ENCODE results near the gene LGALS12. TPM values are rescaled to one million over a fixed set of nuclear protein-coding genes. Genes with fewer than 3 reads are reported as not detected.

Gene LGALS12
- polyA plus RNA-seq, 2 of the 4 experiments (the other 2 are of a cell fraction): not detected

DNA sequence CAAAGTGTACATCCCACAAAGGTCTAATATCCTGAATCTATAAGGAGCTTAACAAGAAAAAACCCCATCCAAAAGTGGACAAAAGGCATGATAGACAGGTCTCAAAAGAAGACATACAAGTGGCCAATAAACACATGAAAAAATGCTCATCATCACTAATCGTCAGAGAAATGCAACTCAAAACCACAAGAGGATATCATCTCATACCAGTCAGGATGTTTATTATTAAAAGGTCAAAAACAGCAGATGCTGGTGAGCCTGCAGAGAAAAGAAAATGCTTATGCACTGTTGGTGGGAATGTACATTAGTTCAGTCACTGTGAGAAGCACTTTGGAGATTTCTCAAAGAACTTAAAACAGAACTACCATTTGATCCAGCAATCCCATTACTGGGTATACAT lies 12.7 kb downstream of the LGALS12 start:
- no peak for TF ChIP-seq NPAS2 (CRISPR knock-in tag; IDR thresholded peaks at IDR 0.05; ENCODE audit: borderline replicate concordance)
- TF ChIP-seq, protein P1, sequence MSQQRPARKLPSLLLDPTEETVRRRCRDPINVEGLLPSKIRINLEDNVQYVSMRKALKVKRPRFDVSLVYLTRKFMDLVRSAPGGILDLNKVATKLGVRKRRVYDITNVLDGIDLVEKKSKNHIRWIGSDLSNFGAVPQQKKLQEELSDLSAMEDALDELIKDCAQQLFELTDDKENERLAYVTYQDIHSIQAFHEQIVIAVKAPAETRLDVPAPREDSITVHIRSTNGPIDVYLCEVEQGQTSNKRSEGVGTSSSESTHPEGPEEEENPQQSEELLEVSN (IDR thresholded peaks at IDR 0.05; ENCODE audit: borderline replicate concordance, low read depth): no peak
- TF ChIP-seq RNF2 (IDR thresholded peaks at IDR 0.05; ENCODE audit: borderline replicate concordance, low read depth): no peak
- TF ChIP-seq RARB (CRISPR knock-in tag; IDR thresholded peaks at IDR 0.05): no peak
- no peak for TF ChIP-seq CHD2 (IDR thresholded peaks at IDR 0.05; ENCODE audit: low read length, partially characterized antibody)
- no peak for TF ChIP-seq MAZ (IDR thresholded peaks at IDR 0.05; ENCODE audit: borderline replicate concordance, low read depth, low read length)
- no peak for TF ChIP-seq NFE2L2 (conservative IDR thresholded peaks at IDR 0.05; ENCODE audit: low read length)
- no peak for TF ChIP-seq RAD21 (conservative IDR thresholded peaks at IDR 0.05 in 1 of 2, IDR thresholded peaks at IDR 0.05 in 1 of 2)
- TF ChIP-seq, protein P2, sequence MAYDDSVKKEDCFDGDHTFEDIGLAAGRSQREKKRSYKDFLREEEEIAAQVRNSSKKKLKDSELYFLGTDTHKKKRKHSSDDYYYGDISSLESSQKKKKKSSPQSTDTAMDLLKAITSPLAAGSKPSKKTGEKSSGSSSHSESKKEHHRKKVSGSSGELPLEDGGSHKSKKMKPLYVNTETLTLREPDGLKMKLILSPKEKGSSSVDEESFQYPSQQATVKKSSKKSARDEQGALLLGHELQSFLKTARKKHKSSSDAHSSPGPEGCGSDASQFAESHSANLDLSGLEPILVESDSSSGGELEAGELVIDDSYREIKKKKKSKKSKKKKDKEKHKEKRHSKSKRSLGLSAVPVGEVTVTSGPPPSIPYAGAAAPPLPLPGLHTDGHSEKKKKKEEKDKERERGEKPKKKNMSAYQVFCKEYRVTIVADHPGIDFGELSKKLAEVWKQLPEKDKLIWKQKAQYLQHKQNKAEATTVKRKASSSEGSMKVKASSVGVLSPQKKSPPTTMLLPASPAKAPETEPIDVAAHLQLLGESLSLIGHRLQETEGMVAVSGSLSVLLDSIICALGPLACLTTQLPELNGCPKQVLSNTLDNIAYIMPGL (CRISPR knock-in tag; IDR thresholded peaks at IDR 0.05; ENCODE audit: borderline replicate concordance): no peak
- TF ChIP-seq SREBF2 (IDR thresholded peaks at IDR 0.05): no peak
- TF ChIP-seq, protein P3, sequence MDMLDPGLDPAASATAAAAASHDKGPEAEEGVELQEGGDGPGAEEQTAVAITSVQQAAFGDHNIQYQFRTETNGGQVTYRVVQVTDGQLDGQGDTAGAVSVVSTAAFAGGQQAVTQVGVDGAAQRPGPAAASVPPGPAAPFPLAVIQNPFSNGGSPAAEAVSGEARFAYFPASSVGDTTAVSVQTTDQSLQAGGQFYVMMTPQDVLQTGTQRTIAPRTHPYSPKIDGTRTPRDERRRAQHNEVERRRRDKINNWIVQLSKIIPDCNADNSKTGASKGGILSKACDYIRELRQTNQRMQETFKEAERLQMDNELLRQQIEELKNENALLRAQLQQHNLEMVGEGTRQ (IDR thresholded peaks at IDR 0.05): no peak
- TF ChIP-seq JUN (IDR thresholded peaks at IDR 0.05): no peak
- H3K9me3 ChIP-seq: peaks cover 3% of the 10 kb centered on the region
- FAIRE-seq: no peak
- ChIA-PET POLR2A (no interaction called here), CTCF (interaction anchor here (0.7 to 1.0 kb wide), 2 partner anchors 13 to 117 kb away, joined by 3 read pairs; no protein-coding TSS in a partner anchor)
- no peak for ATAC-seq
- 32% methylated on average over 1 of the region's 1 CpG for WGBS (ENCODE audit: missing lambda C conversion rate)
- DNase-seq (ENCODE audit: low read depth in 1 of 2, low spot score in 1 of 2): no peak
- no peak overlapping the region for H3K4me2 ChIP-seq
- no peak overlapping the region for H3K27ac ChIP-seq
- H3K4me3 ChIP-seq: no peak overlapping the region
- H3K4me1 ChIP-seq: no peaks in the 10 kb centered on the region

DNA sequence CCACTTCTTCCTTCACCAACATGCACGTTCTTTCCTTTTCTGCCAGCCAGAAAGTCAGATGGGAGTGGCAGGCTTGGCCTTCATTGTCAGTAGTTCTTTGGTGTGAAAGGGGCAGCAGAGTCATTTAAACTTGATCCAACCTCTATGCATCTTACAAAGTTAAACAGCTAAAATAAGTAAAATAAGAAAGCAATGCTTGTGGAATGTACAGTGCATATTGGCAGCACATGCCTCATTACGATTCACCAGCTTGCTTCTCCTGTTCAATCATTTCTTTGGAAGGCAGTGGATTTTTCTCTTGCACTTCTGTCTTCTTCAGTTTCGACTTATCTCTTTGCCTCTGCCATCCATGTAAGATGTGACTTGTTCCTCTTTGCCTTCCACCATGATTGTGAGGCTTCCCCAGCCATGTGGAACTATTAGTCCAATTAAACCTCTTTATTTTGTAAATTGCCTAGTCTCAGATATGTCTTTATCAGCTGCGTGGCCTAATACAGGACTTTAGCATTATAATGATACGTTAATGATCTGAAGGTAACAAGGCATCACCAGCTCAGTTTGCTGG lies 14.8 kb downstream of the LGALS12 start:
- Histone ChIP-seq H3K4me1 (no peaks in the 10 kb centered on the region), H3K4me2 (no peak overlapping the region), H3K4me3 (no peak overlapping the region), H3K27ac (no peak overlapping the region), H3K9me3 (peaks cover 14% of the 10 kb centered on the region)
- POLR2A ChIA-PET: no interaction called here
- WGBS (ENCODE audit: missing lambda C conversion rate): 82% methylated on average over 5 of the region's 5 CpGs
- ATAC-seq (no peak), DNase-seq (ENCODE audit: low read depth in 1 of 2, low spot score in 1 of 2) (no peak), FAIRE-seq (no peak)
- CTCF ChIA-PET: interaction anchor here (1.2 kb wide), 1 partner anchor 42 kb away, joined by 9 read pairs; no protein-coding TSS in a partner anchor
- no peak for TF ChIP-seq EHF (CRISPR knock-in tag; IDR thresholded peaks at IDR 0.05)
- TF ChIP-seq NR3C1 (IDR thresholded peaks at IDR 0.05): no peak
- TF ChIP-seq ESRRA (IDR thresholded peaks at IDR 0.05; ENCODE audit: borderline replicate concordance, low read length): no peak
- no peak for TF ChIP-seq JUNB (IDR thresholded peaks at IDR 0.05)
- TF ChIP-seq SREBF2 (IDR thresholded peaks at IDR 0.05): no peak
- no peak for TF ChIP-seq JUN (IDR thresholded peaks at IDR 0.05)
- no peak for TF ChIP-seq NFE2L2 (conservative IDR thresholded peaks at IDR 0.05; ENCODE audit: low read length)
- TF ChIP-seq CBX8 (IDR thresholded peaks at IDR 0.05): no peak
- no peak for TF ChIP-seq TFCP2L1 (CRISPR knock-in tag; IDR thresholded peaks at IDR 0.05)

DNA sequence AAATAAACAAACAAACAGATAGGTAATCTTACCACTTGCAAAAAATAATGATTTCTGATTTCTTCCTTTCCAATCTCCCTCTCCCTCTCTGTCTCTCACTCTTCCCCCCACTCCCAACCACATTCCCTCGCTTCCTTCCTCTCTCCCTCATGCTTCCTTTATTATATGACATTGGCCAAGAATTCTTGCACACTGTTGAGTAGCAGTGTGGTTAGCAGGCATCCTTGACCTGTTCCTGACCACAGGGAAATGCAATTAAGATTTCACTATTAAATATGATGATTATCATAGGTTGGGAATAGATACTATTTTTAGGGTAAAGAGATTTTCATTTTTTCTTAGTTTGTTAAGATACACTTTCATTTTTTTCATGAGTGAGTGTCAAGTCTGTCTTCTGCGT lies 16.0 kb downstream of the LGALS12 start:
- ChIA-PET POLR2A (no interaction called here), CTCF (interaction anchor here (1.2 to 2.3 kb wide), 3 partner anchors 16 to 43 kb away, joined by 3 to 9 read pairs (median 7); partner anchors contain the start of gene LGALS12)
- no peak for DNase-seq (ENCODE audit: low read depth in 1 of 2, low spot score in 1 of 2)
- no peak for ATAC-seq
- H3K4me2 ChIP-seq: no peak overlapping the region
- TF ChIP-seq, protein P2 (CRISPR knock-in tag; IDR thresholded peaks at IDR 0.05; ENCODE audit: borderline replicate concordance): no peak
- TF ChIP-seq HDAC2 (IDR thresholded peaks at IDR 0.05): no peak
- TF ChIP-seq, protein P3 (IDR thresholded peaks at IDR 0.05): no peak
- no peak for FAIRE-seq
- H3K4me3 ChIP-seq: no peak overlapping the region
- H3K4me1 ChIP-seq: no peaks in the 10 kb centered on the region
- H3K27ac ChIP-seq: no peak overlapping the region
- WGBS (ENCODE audit: missing lambda C conversion rate): 90% methylated on average over 2 of the region's 2 CpGs
- peaks cover 14% of the 10 kb centered on the region for H3K9me3 ChIP-seq
